Calu3 (cell line): ENCODE data around the gene PIK3C2B. TPM values are rescaled to one million over a fixed set of nuclear protein-coding genes. Genes with fewer than 3 reads are reported as not detected.
A peak's percentile ranks its signal among the peaks of the same experiment; 100 is the strongest.

Source experiments
- BruUV-seq: library from RNA; stranded (reverse); fragments of 400-500 nt; replicated peaks from 2 replicates; lab custom pipeline; 2021; lab: Mats Ljungman, UMichigan
- CTCF ChIA-PET: fragments of 300-600 bp; sonication (Branson Sonifier 250); formaldehyde crosslinking; loops from one replicate; lab custom pipeline; 2022; ENCODE audit warnings: antibody characterized with exemption; lab: Charles Lee
- DNase-seq: peaks from one replicate; pipeline ENCODE4 v3.0.0; 2022
- H3K27ac Mint-ChIP-seq: one replicate; pipeline ENCODE4 v1.8.0; 2022; ENCODE audit warnings: mixed read lengths; ENCODE audit not compliant: unreplicated experiment
- H3K27me3 Mint-ChIP-seq: one replicate; pipeline ENCODE4 v1.8.0; 2022; ENCODE audit warnings: mixed read lengths; ENCODE audit not compliant: unreplicated experiment
- H3K36me3 Mint-ChIP-seq: one replicate; pipeline ENCODE4 v1.8.0; 2022; ENCODE audit warnings: mild to moderate bottlenecking, moderate library complexity, mixed read lengths; ENCODE audit not compliant: insufficient read depth, unreplicated experiment
- H3K4me1 Mint-ChIP-seq: one replicate; pipeline ENCODE4 v1.8.0; 2022; ENCODE audit warnings: mild to moderate bottlenecking, low read depth, mixed read lengths; ENCODE audit not compliant: unreplicated experiment
- H3K4me3 Mint-ChIP-seq: one replicate; pipeline ENCODE4 v1.8.0; 2022; ENCODE audit warnings: mild to moderate bottlenecking, low read depth, moderate library complexity, mixed read lengths; ENCODE audit not compliant: unreplicated experiment
- H3K9me3 Mint-ChIP-seq: one replicate; pipeline ENCODE4 v1.8.0; 2022; ENCODE audit warnings: low read depth, mixed read lengths; ENCODE audit not compliant: unreplicated experiment
- intact Hi-C: fragments of 100-400 bp; cut with micrococcal nuclease; formaldehyde crosslinking; loops from one replicate; pipeline ENCODE4 v1.10.0; 2022; ENCODE audit not compliant: unreplicated experiment
- total RNA-seq: library from RNA; stranded (reverse); gene quantifications from 2 replicates; pipeline ENCODE4 v1.2.3, GENCODE V29; 2022
- TF ChIP-seq, protein P1 (sequence below): fragments of 200-600 bp; IDR thresholded peaks from one replicate; pipeline ENCODE4 v1.8.0; 2022; ENCODE audit warnings: antibody characterized with exemption; ENCODE audit not compliant: unreplicated experiment

The PIK3C2B gene
- total RNA-seq, 1 experiment from 2014 or later = 24.4 TPM

DNA sequence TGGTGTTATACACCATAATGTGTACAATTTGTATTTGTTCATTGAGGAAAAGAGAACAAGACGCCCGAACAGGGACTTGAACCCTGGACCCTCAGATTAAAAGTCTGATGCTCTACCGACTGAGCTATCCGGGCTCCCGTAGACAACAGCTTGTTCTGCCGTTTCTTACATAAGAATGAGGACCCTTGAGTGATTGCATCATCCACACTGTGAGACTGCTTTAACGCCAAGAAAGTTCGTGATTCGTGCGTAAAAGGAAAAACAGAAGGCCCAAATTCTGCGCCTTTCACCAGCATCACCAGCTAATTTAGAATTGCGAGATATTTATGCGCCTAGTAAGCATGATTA lies 12.3 kb upstream of the PIK3C2B start:
- intact Hi-C loops = no loop called here
- no TSS peak for BruUV-seq
- TF ChIP-seq, protein P1, sequence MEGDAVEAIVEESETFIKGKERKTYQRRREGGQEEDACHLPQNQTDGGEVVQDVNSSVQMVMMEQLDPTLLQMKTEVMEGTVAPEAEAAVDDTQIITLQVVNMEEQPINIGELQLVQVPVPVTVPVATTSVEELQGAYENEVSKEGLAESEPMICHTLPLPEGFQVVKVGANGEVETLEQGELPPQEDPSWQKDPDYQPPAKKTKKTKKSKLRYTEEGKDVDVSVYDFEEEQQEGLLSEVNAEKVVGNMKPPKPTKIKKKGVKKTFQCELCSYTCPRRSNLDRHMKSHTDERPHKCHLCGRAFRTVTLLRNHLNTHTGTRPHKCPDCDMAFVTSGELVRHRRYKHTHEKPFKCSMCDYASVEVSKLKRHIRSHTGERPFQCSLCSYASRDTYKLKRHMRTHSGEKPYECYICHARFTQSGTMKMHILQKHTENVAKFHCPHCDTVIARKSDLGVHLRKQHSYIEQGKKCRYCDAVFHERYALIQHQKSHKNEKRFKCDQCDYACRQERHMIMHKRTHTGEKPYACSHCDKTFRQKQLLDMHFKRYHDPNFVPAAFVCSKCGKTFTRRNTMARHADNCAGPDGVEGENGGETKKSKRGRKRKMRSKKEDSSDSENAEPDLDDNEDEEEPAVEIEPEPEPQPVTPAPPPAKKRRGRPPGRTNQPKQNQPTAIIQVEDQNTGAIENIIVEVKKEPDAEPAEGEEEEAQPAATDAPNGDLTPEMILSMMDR = no peak
- DNase-seq = peak; percentile 92
- peak overlapping the region; percentile 71 for H3K4me3 Mint-ChIP-seq
- peak overlapping the region; percentile 100 for H3K27ac Mint-ChIP-seq
- peaks cover 2% of the 10 kb centered on the region for H3K9me3 Mint-ChIP-seq
- H3K27me3 Mint-ChIP-seq = peaks cover 14% of the 10 kb centered on the region
- H3K4me1 Mint-ChIP-seq = peaks cover 45% of the 10 kb centered on the region
- CTCF ChIA-PET = interaction anchor here (0.7 to 4.3 kb wide), 18 partner anchors 9 to 534 kb away, joined by 3 to 23 read pairs (median 4); partner anchors contain the start of genes MDM4 and PIK3C2B
- peaks cover 40% of the 10 kb centered on the region for H3K36me3 Mint-ChIP-seq

DNA sequence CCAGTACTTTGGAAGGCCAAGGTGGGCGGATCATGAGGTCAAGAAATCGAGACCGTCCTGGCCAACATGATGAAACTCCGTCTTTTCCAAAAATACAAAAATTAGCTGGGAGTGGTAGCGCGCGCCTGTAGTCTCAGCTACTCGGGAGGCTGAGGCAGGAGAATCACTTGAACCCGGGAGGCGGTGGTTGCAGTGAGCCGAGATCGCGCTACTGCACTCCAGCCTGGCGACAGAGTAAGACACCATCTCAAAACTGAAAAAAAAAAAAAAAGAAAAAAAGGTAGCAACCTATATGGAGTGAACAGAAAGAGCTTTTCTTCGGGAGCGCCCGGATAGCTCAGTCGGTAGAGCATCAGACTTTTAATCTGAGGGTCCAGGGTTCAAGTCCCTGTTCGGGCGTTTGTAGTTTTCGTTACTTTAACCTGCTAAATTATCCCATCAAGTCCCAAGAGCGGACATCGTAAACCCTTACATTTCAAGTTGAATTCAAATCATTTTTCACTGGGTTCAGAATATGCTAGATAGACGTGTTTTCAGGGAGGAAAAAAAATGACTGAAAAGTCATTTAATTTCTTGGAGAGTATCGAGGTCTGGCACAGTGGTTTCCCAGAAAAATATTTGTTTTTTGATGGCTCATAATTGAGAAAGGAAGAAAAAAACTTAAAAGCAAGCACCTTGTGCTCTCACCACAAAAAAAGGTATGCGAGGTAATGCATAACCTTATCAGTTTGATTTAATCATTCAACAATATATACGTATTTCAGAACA lies 11.8 kb upstream of the PIK3C2B start:
- intact Hi-C loops = no loop called here
- peaks cover 2% of the 10 kb centered on the region for H3K9me3 Mint-ChIP-seq

DNA sequence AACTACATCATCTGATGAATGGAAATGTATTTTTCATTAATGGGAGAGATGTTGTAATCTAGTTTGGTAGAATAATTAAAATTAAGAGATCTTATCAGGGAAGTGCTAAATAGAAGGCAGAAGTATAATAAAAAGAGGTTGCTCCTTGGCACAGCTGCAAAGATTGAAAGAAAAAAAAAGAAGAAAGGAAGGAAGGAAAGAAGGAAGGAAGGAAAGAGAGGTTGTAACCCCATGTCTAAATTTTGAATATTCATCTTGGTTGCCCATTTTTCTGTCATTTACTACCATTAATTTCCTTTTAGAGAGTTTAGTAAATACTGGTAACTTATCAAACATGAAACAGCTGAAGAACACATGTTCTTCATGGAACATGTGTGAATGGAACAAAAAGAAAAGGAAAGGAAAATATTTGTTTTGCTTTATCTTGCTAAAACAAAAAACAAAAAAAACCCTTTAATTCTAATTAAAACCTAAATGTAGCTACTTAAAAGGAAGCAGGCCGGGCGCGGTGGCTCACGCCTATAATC lies 11.1 kb upstream of the PIK3C2B start:
- no peak for DNase-seq
- Mint-ChIP-seq H3K36me3 (peaks cover 40% of the 10 kb centered on the region), H3K9me3 (peaks cover 2% of the 10 kb centered on the region), H3K4me3 (peak overlapping the region; percentile 71), H3K27ac (peak overlapping the region; percentile 100), H3K4me1 (peaks cover 45% of the 10 kb centered on the region), H3K27me3 (peaks cover 14% of the 10 kb centered on the region)
- CTCF ChIA-PET = interaction anchor here (0.6 to 4.3 kb wide), 18 partner anchors 9 to 325 kb away, joined by 3 to 23 read pairs (median 6); partner anchors contain the start of genes MDM4 and PIK3C2B
- BruUV-seq = no TSS peak
- TF ChIP-seq, protein P1 = no peak
- intact Hi-C loops = no loop called here

More for the DNA sequence above, 11.8 kb upstream of the PIK3C2B start:
- peak overlapping the region; percentile 100 for H3K27ac Mint-ChIP-seq
- BruUV-seq = TSS peak; percentile 95
- peaks cover 40% of the 10 kb centered on the region for H3K36me3 Mint-ChIP-seq
- peak overlapping the region; percentile 71 for H3K4me3 Mint-ChIP-seq
- TF ChIP-seq, protein P1 = no peak
- H3K27me3 Mint-ChIP-seq = peaks cover 14% of the 10 kb centered on the region
- H3K4me1 Mint-ChIP-seq = peaks cover 45% of the 10 kb centered on the region
- CTCF ChIA-PET = interaction anchor here (0.6 to 4.3 kb wide), 22 partner anchors 9 to 534 kb away, joined by 3 to 23 read pairs (median 4); partner anchors contain the start of genes MDM4 and PIK3C2B
- peak; percentile 83 for DNase-seq

DNA sequence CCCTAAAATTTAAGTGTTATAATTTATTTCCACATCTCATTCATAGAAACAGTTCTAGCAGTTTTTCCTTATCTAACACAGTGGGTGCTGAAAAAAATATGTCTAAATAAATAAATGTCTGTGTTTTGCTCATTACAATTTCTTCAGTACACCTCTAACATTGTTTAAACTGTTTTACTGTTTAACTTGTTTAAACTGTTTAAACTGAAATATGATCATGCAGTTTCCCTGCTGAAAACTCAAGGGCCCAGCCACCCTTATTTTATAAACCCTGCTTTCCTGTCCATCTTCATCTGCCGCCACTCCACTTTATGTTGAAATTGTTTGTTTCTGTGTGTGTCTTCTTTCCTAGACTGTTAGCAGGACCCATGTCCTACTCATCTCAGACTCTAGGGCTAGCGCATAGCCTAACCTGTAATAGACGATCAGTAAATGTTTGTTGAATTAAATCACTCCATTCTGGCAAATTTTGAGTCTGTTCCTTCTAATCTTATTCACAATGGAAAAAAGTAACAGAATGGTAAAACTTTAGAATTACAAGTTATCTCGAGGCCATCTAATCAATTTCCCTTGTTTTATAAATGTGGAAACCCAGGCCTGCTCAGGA lies 9.4 kb upstream of the PIK3C2B start:
- H3K27me3 Mint-ChIP-seq = peaks cover 14% of the 10 kb centered on the region
- TF ChIP-seq, protein P1 = no peak
- peaks cover 2% of the 10 kb centered on the region for H3K9me3 Mint-ChIP-seq
- intact Hi-C loops = loop anchor here (1.0 to 2.0 kb wide), 2 partner anchors 59 to 73 kb away; no protein-coding TSS in a partner anchor
- no TSS peak for BruUV-seq
- H3K4me1 Mint-ChIP-seq = peaks cover 45% of the 10 kb centered on the region
- peak overlapping the region; percentile 45 for H3K27ac Mint-ChIP-seq
- no peak for DNase-seq
- H3K4me3 Mint-ChIP-seq = peak overlapping the region; percentile 2
- CTCF ChIA-PET = interaction anchor here (1.1 to 2.0 kb wide), 6 partner anchors 10 to 73 kb away, joined by 3 to 39 read pairs (median 21); partner anchors contain the start of genes MDM4 and PIK3C2B
- H3K36me3 Mint-ChIP-seq = peaks cover 36% of the 10 kb centered on the region
